Neuronal stem cell (in vitro differentiated cells): ENCODE data around the gene SPATS2.

Experiments
- DNase-seq: peaks from one replicate; pipeline ENCODE4 v3.0.0-alpha.2; 2013; ENCODE audit warnings: low spot score
- H2AFZ ChIP-seq: one replicate; pipeline ENCODE4 v1.6.1; 2013; ENCODE audit warnings: mild to moderate bottlenecking, low read length, inconsistent platforms
- H2AK5ac ChIP-seq: 2 replicates; pipeline ENCODE4 v1.6.1; 2013; ENCODE audit warnings: low read depth, mild to moderate bottlenecking, inconsistent platforms, low read length, moderate library complexity, mixed read lengths
- H2BK120ac ChIP-seq: 2 replicates; pipeline ENCODE4 v1.6.1; 2013; ENCODE audit warnings: low read depth, mild to moderate bottlenecking, inconsistent platforms, low read length, moderate library complexity, mixed read lengths
- H2BK12ac ChIP-seq: one replicate; pipeline ENCODE4 v1.6.1; 2013; ENCODE audit warnings: low read length, inconsistent platforms
- H2BK15ac ChIP-seq: 2 replicates; pipeline ENCODE4 v1.6.1; 2013; ENCODE audit warnings: mild to moderate bottlenecking, low read length, inconsistent platforms, mixed read lengths
- H2BK5ac ChIP-seq: one replicate; pipeline ENCODE4 v1.6.1; 2013; ENCODE audit warnings: inconsistent platforms, mild to moderate bottlenecking, low read length, moderate library complexity
- H3K14ac ChIP-seq: one replicate; pipeline ENCODE4 v1.6.1; 2013; ENCODE audit warnings: low read length, inconsistent platforms
- H3K18ac ChIP-seq: 2 replicates; pipeline ENCODE4 v1.6.1; 2013; ENCODE audit warnings: low read length, inconsistent platforms
- H3K23ac ChIP-seq: 2 replicates; pipeline ENCODE4 v1.6.1; 2013; ENCODE audit warnings: low read depth, mild to moderate bottlenecking, mixed read lengths, low read length, inconsistent platforms; ENCODE audit not compliant: poor library complexity
- H3K27ac ChIP-seq: replicated peaks from 3 replicates; pipeline ENCODE4 v1.5.1; 2013; ENCODE audit warnings: low read length, inconsistent platforms
- H3K27me3 ChIP-seq, 3 experiments: 2 replicates each; pipeline ENCODE4 v1.6.1; 2013; ENCODE audit warnings: low read length in 3 of 3, mild to moderate bottlenecking in 2 of 3, inconsistent platforms in 1 of 3, low read depth in 1 of 3, mixed read lengths in 1 of 3, moderate library complexity in 1 of 3; ENCODE audit not compliant: control insufficient read depth in 3 of 3, insufficient read depth in 3 of 3
- H3K36me3 ChIP-seq, 2 donors: replicated peaks in 1 of 2; 2 replicates each; pipeline ENCODE4 v1.6.1; 2013; ENCODE audit warnings: low read length in 2 of 2; ENCODE audit not compliant: control insufficient read depth in 2 of 2, insufficient read depth in 2 of 2
- H3K4ac ChIP-seq: 2 replicates; pipeline ENCODE4 v1.6.1; 2013; ENCODE audit warnings: inconsistent platforms, mild to moderate bottlenecking, low read length, moderate library complexity
- H3K4me1 ChIP-seq, 2 donors: 1 replicate in 1 of 2; 2 replicates in 1 of 2; pipeline ENCODE4 v1.6.1; 2013; ENCODE audit warnings: low read length in 2 of 2, low read depth in 1 of 2; ENCODE audit not compliant: control insufficient read depth in 2 of 2, insufficient read depth in 1 of 2
- H3K4me2 ChIP-seq: one replicate; pipeline ENCODE4 v1.6.1; 2013; ENCODE audit warnings: mild to moderate bottlenecking, low read length, inconsistent platforms; ENCODE audit not compliant: insufficient read depth, poor library complexity, severe bottlenecking
- H3K4me3 ChIP-seq, 2 donors: 2 replicates each; pipeline ENCODE4 v1.5.1; 2013; ENCODE audit warnings: low read length in 2 of 2, mild to moderate bottlenecking in 2 of 2, inconsistent platforms in 1 of 2, moderate library complexity in 1 of 2
- H3K79me1 ChIP-seq: one replicate; pipeline ENCODE4 v1.6.1; 2013; ENCODE audit warnings: low read depth, mild to moderate bottlenecking, inconsistent platforms, low read length, moderate library complexity
- H3K9ac ChIP-seq: one replicate; pipeline ENCODE4 v1.6.1; 2013; ENCODE audit warnings: mild to moderate bottlenecking, low read depth, low read length, inconsistent platforms; ENCODE audit not compliant: poor library complexity
- H3K9me3 ChIP-seq, 2 donors: replicated peaks in 1 of 2; 2 replicates each; pipeline versions ENCODE3 to v1.6.1; 2013; ENCODE audit warnings: low read length in 2 of 2, mild to moderate bottlenecking in 2 of 2, inconsistent platforms in 1 of 2, low read depth in 1 of 2, mixed read lengths in 1 of 2, moderate library complexity in 1 of 2; ENCODE audit not compliant: control insufficient read depth in 2 of 2, insufficient read depth in 1 of 2
- H4K8ac ChIP-seq: one replicate; pipeline ENCODE4 v1.6.1; 2013; ENCODE audit warnings: low read depth, mild to moderate bottlenecking, inconsistent platforms, low read length, moderate library complexity
- H4K91ac ChIP-seq: one replicate; pipeline ENCODE4 v1.6.1; 2013; ENCODE audit warnings: low read length, low read depth, mild to moderate bottlenecking, inconsistent platforms; ENCODE audit not compliant: poor library complexity
- WGBS, 2 donors: extraction: QIAGEN DNeasy Blood & Tissue Kit; methylation state at CpG; one replicate each; pipeline ENCODE4 v1.1.7; 2013; ENCODE audit warnings: missing lambda C conversion rate in 2 of 2, mixed read lengths in 1 of 2; ENCODE audit not compliant: insufficient read length in 2 of 2, insufficient replicate concordance in 1 of 2; ENCODE audit errors: extremely low coverage in 2 of 2; 5-methylcytosine and 5-hydroxymethylcytosine counted together

Gene SPATS2

DNA sequence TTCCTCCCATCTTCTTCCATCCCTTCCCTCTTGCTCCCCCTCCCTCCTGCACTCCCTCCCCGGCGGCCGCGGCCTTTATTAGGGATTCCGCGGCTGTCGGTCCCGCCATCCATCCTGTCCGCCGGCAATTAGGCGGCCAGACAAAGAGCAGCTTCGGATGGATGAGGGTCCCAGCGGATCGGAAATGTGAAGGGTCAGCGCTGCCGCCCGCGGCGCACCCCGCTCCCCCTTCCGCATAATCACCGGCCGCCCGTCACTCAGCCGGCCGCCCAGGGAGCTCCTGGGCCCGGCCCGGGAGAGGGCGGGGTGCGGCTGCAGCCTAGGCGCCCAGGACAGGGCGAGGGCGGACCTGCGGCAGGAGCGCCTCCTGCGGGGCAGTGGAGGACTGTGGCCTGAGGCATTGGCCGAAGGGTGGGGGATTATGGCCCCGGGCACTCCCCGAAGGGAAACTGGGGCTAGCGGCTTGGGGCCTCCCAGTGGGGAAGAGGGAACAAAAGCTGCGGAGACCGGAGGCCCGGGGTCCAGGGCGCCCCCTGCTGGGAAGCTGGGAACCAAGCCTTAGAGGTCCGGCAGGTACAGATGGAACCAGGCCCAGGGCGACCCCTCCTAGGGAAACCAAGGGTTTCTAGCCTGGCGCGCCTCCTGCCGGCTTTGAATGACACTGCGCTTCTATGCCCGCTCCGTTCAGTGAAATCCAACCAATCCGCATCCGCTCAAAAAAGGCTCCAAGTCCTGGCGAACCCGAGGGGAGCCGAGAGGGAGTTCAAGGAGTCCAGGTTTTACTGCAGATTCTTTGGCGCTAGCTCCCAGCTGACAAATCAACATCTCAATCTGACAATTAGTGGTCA is 25.0 kb upstream of the SPATS2 start:
- peak overlapping the region; percentile 9 for H2AK5ac ChIP-seq
- peak overlapping the region; percentile 86 for H3K23ac ChIP-seq
- H3K4me3 ChIP-seq, result peak overlapping the region; percentile 56 to 73
- H2BK120ac ChIP-seq, result peak overlapping the region; percentile 43
- H3K27ac ChIP-seq, result no peak overlapping the region
- H3K36me3 ChIP-seq, result no peaks in the 10 kb centered on the region
- H3K4me2 ChIP-seq, result peak overlapping the region; percentile 84
- no CpG with 5 or more reads among the region's 58 CpGs for WGBS, 2 donors
- no peak overlapping the region for H3K4ac ChIP-seq
- H3K18ac ChIP-seq, result peak overlapping the region; percentile 95
- no peaks in the 10 kb centered on the region for H3K79me1 ChIP-seq
- peaks cover 35 to 68% of the 10 kb centered on the region in 2 donors for H3K4me1 ChIP-seq
- no peak overlapping the region for H3K14ac ChIP-seq
- peaks cover 15 to 96% (median 86%) of the 10 kb centered on the region in 3 experiments for H3K27me3 ChIP-seq
- H2BK12ac ChIP-seq, result no peak overlapping the region
- peak overlapping the region; percentile 79 for H3K9ac ChIP-seq
- H2BK5ac ChIP-seq, result no peak overlapping the region
- no peak overlapping the region for H4K91ac ChIP-seq
- peak overlapping the region; percentile 95 for H2AFZ ChIP-seq
- H2BK15ac ChIP-seq, result peak overlapping the region; percentile 47
- peak; percentile 93 for DNase-seq
- no peak overlapping the region for H4K8ac ChIP-seq
- peaks cover 0 to 3% of the 10 kb centered on the region in 2 donors for H3K9me3 ChIP-seq

DNA sequence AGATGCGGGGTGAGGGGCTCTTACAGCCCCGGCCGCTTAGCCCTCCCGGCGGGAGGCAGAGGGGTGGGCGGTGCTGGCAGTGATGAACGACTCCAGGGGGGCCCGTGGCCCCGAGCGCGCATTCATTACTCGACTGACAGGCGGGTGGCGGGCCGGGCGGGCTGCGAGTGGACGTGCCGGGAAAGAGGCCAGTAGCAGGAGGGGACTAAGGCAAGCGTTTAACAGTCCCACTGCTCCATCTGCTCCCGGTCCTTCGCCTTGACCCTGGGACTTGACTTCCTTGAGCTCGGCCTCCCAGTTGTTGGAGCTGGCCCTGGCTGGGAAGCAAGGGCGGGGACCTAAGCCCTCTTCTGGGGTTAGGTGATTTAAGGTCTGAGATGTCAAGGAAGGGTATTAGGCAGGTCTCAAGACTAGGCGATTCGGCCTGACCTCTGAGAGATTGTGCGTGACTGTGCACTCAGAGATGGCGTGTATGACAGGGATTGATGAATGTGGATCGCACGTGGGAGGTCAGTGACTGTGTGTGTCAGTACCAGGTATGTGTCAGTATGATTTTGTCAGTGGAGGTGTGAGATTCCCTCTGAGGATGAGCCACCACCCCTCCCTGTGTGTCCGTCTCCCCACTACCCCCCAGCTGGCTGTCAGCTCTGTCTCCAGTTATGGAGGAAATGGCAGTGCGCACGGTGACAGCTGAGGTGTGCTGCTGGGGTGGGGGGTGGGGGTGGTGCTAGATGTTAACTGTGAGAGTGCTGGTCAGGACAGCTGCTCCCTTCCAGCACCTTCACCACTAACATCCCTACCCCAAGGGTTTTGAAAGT is 24.1 kb upstream of the SPATS2 start:
- no peak overlapping the region for H2BK120ac ChIP-seq
- peaks cover 15 to 95% (median 86%) of the 10 kb centered on the region in 3 experiments for H3K27me3 ChIP-seq
- no peaks in the 10 kb centered on the region for H3K79me1 ChIP-seq
- no peak overlapping the region for H4K91ac ChIP-seq
- no peak overlapping the region for H2BK15ac ChIP-seq
- H2AFZ ChIP-seq, result peak overlapping the region; percentile 95
- H3K36me3 ChIP-seq, result no peaks in the 10 kb centered on the region
- no peak overlapping the region for H3K27ac ChIP-seq
- peaks cover 36 to 66% of the 10 kb centered on the region in 2 donors for H3K4me1 ChIP-seq
- H4K8ac ChIP-seq, result no peak overlapping the region
- H2BK12ac ChIP-seq, result no peak overlapping the region
- no peak overlapping the region for H3K14ac ChIP-seq
- H3K4me2 ChIP-seq, result peak overlapping the region; percentile 84
- peak overlapping the region; percentile 25 for H3K18ac ChIP-seq
- DNase-seq, result no peak
- no CpG with 5 or more reads among the region's 33 CpGs for WGBS, 2 donors
- H2BK5ac ChIP-seq, result no peak overlapping the region
- no peak overlapping the region for H2AK5ac ChIP-seq
- H3K9ac ChIP-seq, result no peak overlapping the region
- H3K23ac ChIP-seq, result peak overlapping the region; percentile 8
- H3K9me3 ChIP-seq, result peaks cover 0 to 3% of the 10 kb centered on the region in 2 donors
- H3K4ac ChIP-seq, result no peak overlapping the region
- H3K4me3 ChIP-seq, result peak overlapping the region; percentile 23 to 27

DNA sequence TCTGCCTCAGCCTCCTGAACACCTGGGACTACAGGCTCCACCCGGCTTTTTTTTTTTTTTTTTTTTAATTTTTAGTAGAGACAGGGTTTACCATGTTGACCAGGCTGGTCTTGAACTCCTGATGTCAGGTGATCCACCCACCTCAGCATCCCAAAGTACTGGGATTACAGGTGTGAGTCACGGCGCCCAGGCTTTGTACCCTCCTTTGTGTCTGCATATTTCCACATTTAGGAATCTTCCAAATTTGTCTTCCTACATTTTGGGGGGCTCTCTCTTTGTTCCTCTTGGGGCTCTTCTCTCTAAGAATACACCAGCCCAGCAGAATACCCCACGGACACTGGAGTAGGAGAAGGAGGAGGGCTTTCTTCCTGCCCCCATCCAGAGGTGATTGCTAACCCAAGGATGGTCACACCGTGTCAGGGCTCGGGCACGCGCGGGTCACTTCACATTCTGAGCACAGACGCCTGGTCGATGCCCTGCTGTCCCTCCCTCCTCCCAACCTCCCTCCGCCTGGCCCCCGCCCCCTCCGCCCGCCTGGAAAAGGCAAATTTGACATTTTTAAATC is 22.7 kb upstream of the SPATS2 start:
- Histone ChIP-seq H3K27ac (no peak overlapping the region), H3K4me3 (no peak overlapping the region), H4K91ac (no peak overlapping the region)

More for the DNA sequence above, 22.7 kb upstream of the SPATS2 start:
- H3K4ac ChIP-seq, result no peak overlapping the region
- H3K27me3 ChIP-seq, result peaks cover 15 to 94% (median 86%) of the 10 kb centered on the region in 3 experiments
- peaks cover 36 to 53% of the 10 kb centered on the region in 2 donors for H3K4me1 ChIP-seq
- H3K9me3 ChIP-seq, result peaks cover 0 to 3% of the 10 kb centered on the region in 2 donors
- no peaks in the 10 kb centered on the region for H3K36me3 ChIP-seq
- no CpG with 5 or more reads among the region's 15 CpGs for WGBS, 2 donors
- no peak overlapping the region for H2BK12ac ChIP-seq
- H4K8ac ChIP-seq, result no peak overlapping the region
- H2AK5ac ChIP-seq, result no peak overlapping the region
- peak overlapping the region; percentile 97 for H2AFZ ChIP-seq
- no peak for DNase-seq
- no peak overlapping the region for H3K23ac ChIP-seq
- no peak overlapping the region for H2BK5ac ChIP-seq
- no peak overlapping the region for H3K9ac ChIP-seq
- H2BK15ac ChIP-seq, result no peak overlapping the region
- peak overlapping the region; percentile 33 for H3K18ac ChIP-seq
- H3K14ac ChIP-seq, result no peak overlapping the region
- H3K4me2 ChIP-seq, result peak overlapping the region; percentile 76
- H2BK120ac ChIP-seq, result no peak overlapping the region
- no peaks in the 10 kb centered on the region for H3K79me1 ChIP-seq
